Breast epithelium (tissue), 3 donors: ENCODE data around the gene TRNAU1AP.
"Not testable (repeated sequence)": the region's sequence is repeated elsewhere in the genome, so short reads cannot be mapped to it uniquely, and the experiment has no call there.

ENCODE experiments used
- POLR2A ChIP-seq: fragments of 450-650 bp; IDR thresholded peaks from one replicate; pipeline ENCODE4 v1.6.1; 2016; ENCODE audit warnings: antibody characterized with exemption, mild to moderate bottlenecking, moderate library complexity
- TF ChIP-seq, protein P1 (sequence below), 3 donors: fragments of 450-650 bp; IDR thresholded peaks; one replicate each; pipeline ENCODE4 v1.5.1; 2016 to 2017; ENCODE audit warnings: antibody characterized with exemption in 3 of 3, mild to moderate bottlenecking in 3 of 3, moderate library complexity in 3 of 3

- not testable (repeated sequence) for TF ChIP-seq POLR2A
- TF ChIP-seq, protein P1, sequence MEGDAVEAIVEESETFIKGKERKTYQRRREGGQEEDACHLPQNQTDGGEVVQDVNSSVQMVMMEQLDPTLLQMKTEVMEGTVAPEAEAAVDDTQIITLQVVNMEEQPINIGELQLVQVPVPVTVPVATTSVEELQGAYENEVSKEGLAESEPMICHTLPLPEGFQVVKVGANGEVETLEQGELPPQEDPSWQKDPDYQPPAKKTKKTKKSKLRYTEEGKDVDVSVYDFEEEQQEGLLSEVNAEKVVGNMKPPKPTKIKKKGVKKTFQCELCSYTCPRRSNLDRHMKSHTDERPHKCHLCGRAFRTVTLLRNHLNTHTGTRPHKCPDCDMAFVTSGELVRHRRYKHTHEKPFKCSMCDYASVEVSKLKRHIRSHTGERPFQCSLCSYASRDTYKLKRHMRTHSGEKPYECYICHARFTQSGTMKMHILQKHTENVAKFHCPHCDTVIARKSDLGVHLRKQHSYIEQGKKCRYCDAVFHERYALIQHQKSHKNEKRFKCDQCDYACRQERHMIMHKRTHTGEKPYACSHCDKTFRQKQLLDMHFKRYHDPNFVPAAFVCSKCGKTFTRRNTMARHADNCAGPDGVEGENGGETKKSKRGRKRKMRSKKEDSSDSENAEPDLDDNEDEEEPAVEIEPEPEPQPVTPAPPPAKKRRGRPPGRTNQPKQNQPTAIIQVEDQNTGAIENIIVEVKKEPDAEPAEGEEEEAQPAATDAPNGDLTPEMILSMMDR (IDR thresholded peaks at IDR 0.05) = not testable (repeated sequence)
Measured at GRCh38 chr1:28596276-28596675, 43.4 kb downstream of the TRNAU1AP start.
